Measurements from ENCODE around the gene SHISAL2A. TPM values are rescaled to one million over a fixed set of nuclear protein-coding genes. Genes with fewer than 3 reads are reported as not detected.
A peak's percentile ranks its signal among the peaks of the same experiment; 100 is the strongest.

The SHISAL2A gene
- total and polyA plus RNA-seq, 10 of the 15 experiments (the other 5 are each of a cell fraction or from before 2014, with no cell fraction given) = 0.18 to 0.67 (median 0.45) TPM

DNA sequence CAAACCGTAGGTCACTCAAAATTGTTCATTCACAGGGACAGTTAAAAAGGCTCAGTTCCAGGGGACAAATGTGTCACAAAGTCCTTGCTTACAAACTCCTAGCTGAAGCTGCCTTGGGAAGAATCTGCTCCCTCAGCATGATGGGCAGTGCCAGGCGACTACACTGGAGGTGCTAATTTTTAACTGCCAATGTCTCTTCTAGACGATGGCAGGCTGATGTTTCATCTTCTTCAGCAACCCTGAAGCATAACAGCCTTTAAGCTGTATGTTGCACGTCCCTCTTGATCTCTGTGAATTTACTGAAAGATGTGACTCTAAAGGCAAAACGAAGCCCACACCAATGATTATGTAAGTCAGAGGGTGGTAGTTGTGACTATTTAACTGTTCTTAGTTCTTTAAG is 53.9 kb downstream of the SHISAL2A start:
- TF ChIP-seq CREB1 (IDR thresholded peaks at IDR 0.05; ENCODE audit: low read depth) = no peak
- no peak for TF ChIP-seq SMAD5 (IDR thresholded peaks at IDR 0.05; ENCODE audit: low read depth)
- H3K9me3 ChIP-seq (replicated peaks; ENCODE audit: control insufficient read depth, insufficient read depth, low read length) = no peaks in the 10 kb centered on the region
- no peak overlapping the region for H3K27ac ChIP-seq (ENCODE audit: control insufficient read depth, insufficient read depth)
- ChIA-PET POLR2A (interaction anchor here (1.0 kb wide), 1 partner anchor 283 kb away, joined by 3 read pairs; no protein-coding TSS in a partner anchor), RAD21 (ENCODE audit: unreplicated experiment) (interaction anchor here (1.0 to 2.4 kb wide), 8 partner anchors 51 to 283 kb away, joined by 3 to 16 read pairs (median 5); partner anchors contain the start of genes ORC1 and PRPF38A), SMC1A (ENCODE audit: uncharacterized antibody, unreplicated experiment) (interaction anchor here (0.8 to 2.1 kb wide), 15 partner anchors 10 to 395 kb away, joined by 3 to 10 read pairs (median 4); partner anchors contain the start of genes ORC1, PRPF38A and SHISAL2A), CTCF (interaction anchor here (0.6 to 3.9 kb wide), 20 partner anchors 10 to 390 kb away, joined by 3 to 31 read pairs (median 3); partner anchors contain the start of genes COA7, ORC1 and PRPF38A)
- WGBS (ENCODE audit: insufficient coverage, insufficient replicate concordance, low lambda C conversion rate, missing lambda C conversion rate) = 75% methylated on average over 5 of the region's 5 CpGs
- TSS peak; percentile 67 for BruUV-seq (replicated peaks)
- no peak overlapping the region for H3K9ac ChIP-seq (ENCODE audit: control insufficient read depth, insufficient read depth, low read length)
- no peaks in the 10 kb centered on the region for H3K79me2 ChIP-seq (ENCODE audit: control insufficient read depth, insufficient read depth, low read length)
- H3K36me3 ChIP-seq (ENCODE audit: control insufficient read depth in 2 of 2, insufficient read depth in 2 of 2, low read length in 1 of 2) = peaks cover 7 to 11% of the 10 kb centered on the region in 2 experiments
- no peak for FAIRE-seq
- no peaks in the 10 kb centered on the region for H3K4me1 ChIP-seq (ENCODE audit: control insufficient read depth, insufficient read depth, low read length)
- intact Hi-C loops (cut with micrococcal nuclease; ENCODE audit: unreplicated experiment) = loop anchor here (5.0 to 10.0 kb wide), 4 partner anchors 132 to 560 kb away; partner anchors contain the start of genes CC2D1B, ORC1, PRPF38A and TUT4
- H4K20me1 ChIP-seq (ENCODE audit: control insufficient read depth, insufficient read depth) = no peaks in the 10 kb centered on the region
- no peak overlapping the region for H2AFZ ChIP-seq (ENCODE audit: control insufficient read depth, low read depth, low read length)
- no peak for ATAC-seq
- no peak overlapping the region for H3K4me3 ChIP-seq
- no peak for DNase-seq (ENCODE audit: low read depth, low spot score)
- in situ Hi-C loops (cut with MboI) = loop anchor here (5.0 to 10.0 kb wide), 2 partner anchors 285 to 542 kb away; partner anchors contain the start of genes ORC1, PRPF38A and ZFYVE9
- no peaks in the 10 kb centered on the region for H3K27me3 ChIP-seq (replicated peaks in 1 of 2; ENCODE audit: control insufficient read depth in 2 of 2, insufficient read depth in 2 of 2, low read length in 1 of 2)
- H3K4me2 ChIP-seq (ENCODE audit: control insufficient read depth, insufficient read depth) = no peak overlapping the region

- FAIRE-seq (no peak), ATAC-seq (no peak), DNase-seq (ENCODE audit: low read depth, low spot score) (no peak)
- TF ChIP-seq ZNF687 (IDR thresholded peaks at IDR 0.05) (no peak), NFXL1 (IDR thresholded peaks at IDR 0.05; ENCODE audit: borderline replicate concordance) (no peak), BHLHE40 (IDR thresholded peaks at IDR 0.05; ENCODE audit: borderline replicate concordance in 1 of 2, low read depth in 2 of 2, low read length in 1 of 2) (no peak)
- H3K4me3 ChIP-seq = no peak overlapping the region
- in situ Hi-C loops (cut with MboI) = no loop called here
- no peak overlapping the region for H2AFZ ChIP-seq (ENCODE audit: control insufficient read depth, low read depth, low read length)
- ChIA-PET CTCF (no interaction called here), POLR2A (interaction anchor here (0.6 kb wide), 1 partner anchor 65 kb away, joined by 7 read pairs; no protein-coding TSS in a partner anchor), RAD21 (ENCODE audit: unreplicated experiment) (no interaction called here), SMC1A (ENCODE audit: uncharacterized antibody, unreplicated experiment) (interaction anchor here (0.6 kb wide), 1 partner anchor 24 kb away, joined by 4 read pairs; no protein-coding TSS in a partner anchor)
- H3K4me1 ChIP-seq (ENCODE audit: control insufficient read depth, insufficient read depth, low read length) = no peaks in the 10 kb centered on the region
- no peaks in the 10 kb centered on the region for H3K9me3 ChIP-seq (replicated peaks; ENCODE audit: control insufficient read depth, insufficient read depth, low read length)
- intact Hi-C loops (cut with micrococcal nuclease; ENCODE audit: unreplicated experiment) = no loop called here
- H3K9ac ChIP-seq (ENCODE audit: control insufficient read depth, insufficient read depth, low read length) = no peak overlapping the region
- H3K27me3 ChIP-seq (replicated peaks in 1 of 2; ENCODE audit: control insufficient read depth in 2 of 2, insufficient read depth in 2 of 2, low read length in 1 of 2) = no peaks in the 10 kb centered on the region
- peaks cover 6 to 17% of the 10 kb centered on the region in 2 experiments for H3K36me3 ChIP-seq (ENCODE audit: control insufficient read depth in 2 of 2, insufficient read depth in 2 of 2, low read length in 1 of 2)
- no peak overlapping the region for H3K27ac ChIP-seq (ENCODE audit: control insufficient read depth, insufficient read depth)
- H4K20me1 ChIP-seq (ENCODE audit: control insufficient read depth, insufficient read depth) = no peaks in the 10 kb centered on the region
- WGBS (ENCODE audit: insufficient coverage, insufficient replicate concordance, low lambda C conversion rate, missing lambda C conversion rate) = 100% methylated on average over 3 of the region's 3 CpGs
- H3K79me2 ChIP-seq (ENCODE audit: control insufficient read depth, insufficient read depth, low read length) = peaks cover 17% of the 10 kb centered on the region
- H3K4me2 ChIP-seq (ENCODE audit: control insufficient read depth, insufficient read depth) = no peak overlapping the region
- no TSS peak for BruUV-seq (replicated peaks)
Observed at GRCh38 chr1:52691821-52692220, 58.9 kb downstream of the SHISAL2A start.
